Upper lobe of right lung (tissue), 1 donor: ENCODE results near the gene PPP1R16B. TPM values are rescaled to one million over a fixed set of nuclear protein-coding genes. Genes with fewer than 3 reads are reported as not detected.

Experiments
- ATAC-seq: fragments of 200-7000 bp; cut with Tn5 transposase; one replicate; pipeline ENCODE4 v1.9.1; 2020; ENCODE audit warnings: mild to moderate bottlenecking, moderate library complexity
- DNase-seq: peaks from one replicate; pipeline ENCODE4 v3.0.0-alpha.2; 2020
- H3K27ac ChIP-seq: fragments of 200-600 bp; one replicate; pipeline ENCODE4 v1.8.0; 2022
- H3K27me3 ChIP-seq: fragments of 200-600 bp; one replicate; pipeline ENCODE4 v1.8.0; 2022; ENCODE audit warnings: mild to moderate bottlenecking
- H3K36me3 ChIP-seq: fragments of 200-600 bp; one replicate; pipeline ENCODE4 v1.8.0; 2022
- H3K4me1 ChIP-seq: fragments of 200-600 bp; one replicate; pipeline ENCODE4 v1.8.0; 2022
- H3K4me3 ChIP-seq: fragments of 200-600 bp; one replicate; pipeline ENCODE4 v1.8.0; 2022; ENCODE audit warnings: mild to moderate bottlenecking
- H3K9me3 ChIP-seq: fragments of 200-600 bp; one replicate; pipeline ENCODE4 v1.8.0; 2022
- CTCF ChIP-seq: fragments of 200-600 bp; IDR thresholded peaks from one replicate; pipeline ENCODE4 v1.8.0; 2022; ENCODE audit warnings: antibody characterized with exemption
- intact Hi-C: fragments of 100-400 bp; cut with DNase I; formaldehyde crosslinking; loops from one replicate; pipeline ENCODE4 v1.11.0; 2022
- total RNA-seq: library from RNA; stranded (reverse); fragmentation: NEBNext Ultra II Directional; extraction: Animal tissue kit (Norgen Biotek cat#: 25700); gene quantifications from one replicate; pipeline ENCODE4 v1.2.1, GENCODE V29; 2021
- donor health status: DM: no; HTN: yes; CAD: no; lungs with severe emphysema.

Gene PPP1R16B
- total RNA-seq, 1 donor from 2014 or later: 22.1 TPM

- Histone ChIP-seq H3K27me3 (no peaks in the 10 kb centered on the region), H3K9me3 (no peaks in the 10 kb centered on the region), H3K27ac (no peak overlapping the region), H3K4me1 (peaks cover 3% of the 10 kb centered on the region), H3K36me3 (no peaks in the 10 kb centered on the region), H3K4me3 (no peak overlapping the region)
- TF ChIP-seq CTCF: no peak
- DNase-seq: peak; percentile 54
- intact Hi-C loops: no loop called here
- ATAC-seq: no peak
Measured at GRCh38 chr20:38888059-38888831, 82.7 kb downstream of the PPP1R16B start.

- no peak overlapping the region for H3K27ac ChIP-seq
- H3K9me3 ChIP-seq: no peaks in the 10 kb centered on the region
- no peak for DNase-seq
- intact Hi-C loops: no loop called here
- H3K27me3 ChIP-seq: peaks cover 5% of the 10 kb centered on the region
- no peaks in the 10 kb centered on the region for H3K36me3 ChIP-seq
- ATAC-seq: no peak
- no peaks in the 10 kb centered on the region for H3K4me1 ChIP-seq
- TF ChIP-seq CTCF: no peak
- H3K4me3 ChIP-seq: no peak overlapping the region
Measured at GRCh38 chr20:38889050-38889449, 83.6 kb downstream of the PPP1R16B start.

- Histone ChIP-seq H3K4me1 (no peaks in the 10 kb centered on the region), H3K27me3 (peaks cover 5% of the 10 kb centered on the region), H3K4me3 (no peak overlapping the region), H3K9me3 (no peaks in the 10 kb centered on the region), H3K36me3 (no peaks in the 10 kb centered on the region), H3K27ac (no peak overlapping the region)
- TF ChIP-seq CTCF: no peak
- intact Hi-C loops: loop anchor here (10.0 kb wide), 1 partner anchor 235 kb away; no protein-coding TSS in a partner anchor
- DNase-seq: peak; percentile 53
- ATAC-seq: no peak
Measured at GRCh38 chr20:38889792-38890496, 84.4 kb downstream of the PPP1R16B start.

GRCh38 chr20:38890497-38890818 lies 85.0 kb downstream of the PPP1R16B start:
- Histone ChIP-seq H3K4me3 (no peak overlapping the region), H3K36me3 (no peaks in the 10 kb centered on the region), H3K27ac (no peak overlapping the region), H3K27me3 (peaks cover 5% of the 10 kb centered on the region), H3K4me1 (no peaks in the 10 kb centered on the region), H3K9me3 (no peaks in the 10 kb centered on the region)
- intact Hi-C loops: loop anchor here (10.0 kb wide), 1 partner anchor 236 kb away; no protein-coding TSS in a partner anchor
- ATAC-seq: no peak
- DNase-seq: no peak
- TF ChIP-seq CTCF: no peak

GRCh38 chr20:38892091-38892981 lies 86.8 kb downstream of the PPP1R16B start:
- Histone ChIP-seq H3K36me3 (no peaks in the 10 kb centered on the region), H3K4me3 (no peak overlapping the region), H3K4me1 (no peaks in the 10 kb centered on the region), H3K27me3 (peaks cover 5% of the 10 kb centered on the region), H3K27ac (no peak overlapping the region), H3K9me3 (no peaks in the 10 kb centered on the region)
- intact Hi-C loops: loop anchor here (10.0 kb wide), 1 partner anchor 238 kb away; no protein-coding TSS in a partner anchor
- ATAC-seq: no peak
- no peak for DNase-seq
- TF ChIP-seq CTCF: no peak
